Measurements from ENCODE around the gene ARL13A. TPM values are rescaled to one million over a fixed set of nuclear protein-coding genes. Genes with fewer than 3 reads are reported as not detected.
"Not testable (repeated sequence)": the region's sequence is repeated elsewhere in the genome, so short reads cannot be mapped to it uniquely, and the experiment has no call there.

Gene ARL13A
- not detected in 2 replicates for total RNA-seq

- no peak for DNase-seq (ENCODE audit: low read depth in 2 of 2)
Observed at GRCh38 chrX:100969408-100969807, at the start of gene ARL13A. Gene ARL13A, plus strand, starts transcription at chrX:100969708. Its CDS starts 3,982 bp downstream, at chrX:100973690.

GRCh38 chrX:100924375-100924774 lies 45.1 kb upstream of the ARL13A start:
- no peak for DNase-seq (ENCODE audit: low read depth in 2 of 2)

- no peak for DNase-seq (ENCODE audit: low read depth in 2 of 2)
Observed at GRCh38 chrX:100926453-100926852, 43.1 kb upstream of the ARL13A start.

- peak in 1 of 2 donors; percentile 23 for DNase-seq (ENCODE audit: low read depth in 2 of 2)
Observed at GRCh38 chrX:100928660-100929613, 40.6 kb upstream of the ARL13A start, which contains the start of gene XKRX. Gene XKRX, minus strand, starts transcription at chrX:100928917. Its CDS starts 613 bp downstream, at chrX:100928304.

- no peak for DNase-seq (ENCODE audit: low read depth in 2 of 2)
Observed at GRCh38 chrX:100931218-100931924, 38.1 kb upstream of the ARL13A start.

- no peak for DNase-seq (ENCODE audit: low read depth in 2 of 2)
Observed at GRCh38 chrX:100931925-100932285, 37.6 kb upstream of the ARL13A start.

- no peak for DNase-seq (ENCODE audit: low read depth in 2 of 2)
Observed at GRCh38 chrX:100935767-100936166, 33.7 kb upstream of the ARL13A start.

- DNase-seq (ENCODE audit: low read depth in 2 of 2): no peak
Observed at GRCh38 chrX:100939333-100939732, 30.2 kb upstream of the ARL13A start.

GRCh38 chrX:100944601-100945000 lies 24.9 kb upstream of the ARL13A start:
- no peak for DNase-seq (ENCODE audit: low read depth in 2 of 2)

GRCh38 chrX:100946299-100946927 lies 23.1 kb upstream of the ARL13A start:
- DNase-seq (ENCODE audit: low read depth in 2 of 2): no peak

GRCh38 chrX:100948557-100948956 lies 21.0 kb upstream of the ARL13A start:
- no peak for DNase-seq (ENCODE audit: low read depth in 2 of 2)

GRCh38 chrX:100962811-100963210 lies 6.7 kb upstream of the ARL13A start:
- DNase-seq (ENCODE audit: low read depth in 2 of 2): no peak

GRCh38 chrX:100964362-100964761 lies 5.1 kb upstream of the ARL13A start:
- DNase-seq (ENCODE audit: low read depth in 2 of 2): peak in 1 of 2 donors; percentile 34

- DNase-seq (ENCODE audit: low read depth in 2 of 2): no peak
Observed at GRCh38 chrX:100969936-100970335, 428 bp downstream of the ARL13A start.

GRCh38 chrX:100973411-100973810 lies 3.9 kb downstream of the ARL13A start:
- peak in 1 of 2 donors; percentile 77 for DNase-seq (ENCODE audit: low read depth in 2 of 2)

GRCh38 chrX:100975212-100975611 lies 5.7 kb downstream of the ARL13A start:
- DNase-seq (ENCODE audit: low read depth in 2 of 2): no peak

GRCh38 chrX:100976211-100976610 lies 6.7 kb downstream of the ARL13A start:
- no peak for DNase-seq (ENCODE audit: low read depth in 2 of 2)

GRCh38 chrX:100979881-100980607 lies 10.5 kb downstream of the ARL13A start:
- peak in 1 of 2 donors; percentile 3 for DNase-seq (ENCODE audit: low read depth in 2 of 2)

- DNase-seq (ENCODE audit: low read depth in 2 of 2): peak; percentile 11 to 82
Observed at GRCh38 chrX:100980608-100981497, 11.3 kb downstream of the ARL13A start.

- DNase-seq (ENCODE audit: low read depth in 2 of 2): not testable (repeated sequence)
Observed at GRCh38 chrX:100981498-100981845, 12.0 kb downstream of the ARL13A start.

Measured in dermis microvascular lymphatic vessel endothelial cell (primary cell).